ENCODE measurements around the gene ABCG5. TPM values are rescaled to one million over a fixed set of nuclear protein-coding genes. Genes with fewer than 3 reads are reported as not detected.

ABCG5 gene
- total and polyA plus RNA-seq, 2 of the 4 experiments (the other 2 are of a cell fraction): not detected

DNA sequence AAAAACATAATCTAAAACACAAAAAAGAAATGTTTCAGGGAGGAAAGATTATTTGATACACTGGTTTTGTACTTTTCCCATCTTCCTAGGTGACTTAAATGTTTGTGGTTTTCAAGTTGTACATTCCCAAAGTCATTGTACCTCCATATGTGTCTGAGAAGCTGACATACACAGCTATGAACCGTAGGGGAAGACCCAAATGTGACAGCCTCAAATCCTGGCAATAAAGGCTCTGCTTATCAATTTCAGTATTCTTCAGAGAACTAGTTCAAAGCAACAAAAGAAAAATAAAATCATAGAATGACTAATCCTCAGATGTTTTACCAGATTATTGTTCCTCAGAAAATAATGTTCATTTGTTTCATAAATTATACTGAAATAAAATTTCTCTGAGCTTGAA, 62.3 kb downstream of the ABCG5 start:
- no peaks in the 10 kb centered on the region for H3K27me3 ChIP-seq (ENCODE audit: control insufficient read depth, insufficient read depth, low read length)
- H3K56ac ChIP-seq (ENCODE audit: extremely low read depth, insufficient read depth, low read length): no peak overlapping the region
- ATAC-seq (ENCODE audit: low read depth) (no peak), DNase-seq (no peak)
- intact Hi-C loops (cut with micrococcal nuclease) (no loop called here), dilution Hi-C loops (cut with HindIII; ENCODE audit: low sequenced_read_pairs, unreplicated experiment) (no loop called here), in situ Hi-C loops (cut with MboI; ENCODE audit: low sequenced_read_pairs) (no loop called here)
- no CpG with 5 or more reads among the region's 1 CpG for WGBS, 2 experiments (ENCODE audit: extremely low coverage in 2 of 2, insufficient read length in 1 of 2)
- no peaks in the 10 kb centered on the region for H3K9me3 ChIP-seq (ENCODE audit: control insufficient read depth, insufficient read depth, low read length)
- H2AK5ac ChIP-seq (ENCODE audit: low read depth, low read length): no peak overlapping the region
- no peak overlapping the region for H3K4me2 ChIP-seq (ENCODE audit: low read depth, low read length)
- H4K8ac ChIP-seq (ENCODE audit: low read depth in 2 of 2, low read length in 2 of 2): no peak overlapping the region
- no peak overlapping the region for H2BK5ac ChIP-seq (ENCODE audit: low read depth, low read length, poor library complexity, severe bottlenecking)
- no peak overlapping the region for H3K18ac ChIP-seq (ENCODE audit: low read depth, low read length)
- peaks cover 2% of the 10 kb centered on the region for H3K4me1 ChIP-seq (ENCODE audit: control insufficient read depth, insufficient read depth, low read length)
- H3K36me3 ChIP-seq (ENCODE audit: control insufficient read depth, insufficient read depth, low read length): peaks cover 9% of the 10 kb centered on the region
- H3K23ac ChIP-seq (ENCODE audit: low read depth, low read length): no peak overlapping the region
- CTCF ChIA-PET: interaction anchor here (0.6 kb wide), 1 partner anchor 22 kb away, joined by 3 read pairs; no protein-coding TSS in a partner anchor
- no peak overlapping the region for H2BK120ac ChIP-seq (ENCODE audit: low read depth, low read length)
- POLR2A ChIA-PET (ENCODE audit: unreplicated experiment): no interaction called here
- no peak overlapping the region for H2AK9ac ChIP-seq (replicated peaks; ENCODE audit: low read depth, low read length, poor library complexity)
- no peaks in the 10 kb centered on the region for H4K20me1 ChIP-seq (ENCODE audit: insufficient read depth, low read length)
- no peak overlapping the region for H2AFZ ChIP-seq (replicated peaks; ENCODE audit: low read length, poor library complexity)
- TF ChIP-seq POLR2A (IDR thresholded peaks at IDR 0.05; ENCODE audit: low read depth, low read length) (no peak), MAZ (IDR thresholded peaks at IDR 0.05; ENCODE audit: borderline replicate concordance, low read depth, low read length) (no peak), FOS (IDR thresholded peaks at IDR 0.05; ENCODE audit: low read depth, low read length) (no peak), BHLHE40 (IDR thresholded peaks at IDR 0.05; ENCODE audit: low read depth, low read length) (no peak)
- no peak overlapping the region for H2BK15ac ChIP-seq (ENCODE audit: low read depth, low read length)
- H3K27ac ChIP-seq (ENCODE audit: insufficient read depth, low read length): no peak overlapping the region
- no peak overlapping the region for H4K5ac ChIP-seq (ENCODE audit: low read depth, low read length)
- no peak overlapping the region for H3K9ac ChIP-seq (ENCODE audit: low read depth, low read length)
- no peak overlapping the region for H3K4me3 ChIP-seq (ENCODE audit: insufficient read depth, low read depth, low read length)
- no peak overlapping the region for H3K4ac ChIP-seq (ENCODE audit: low read depth, low read length)
- H3K14ac ChIP-seq (replicated peaks; ENCODE audit: low read depth, low read length): no peak overlapping the region
- BruUV-seq (replicated peaks): no TSS peak
- no peak overlapping the region for H4K91ac ChIP-seq (ENCODE audit: insufficient read depth, low read depth, low read length)
- H3K79me1 ChIP-seq (ENCODE audit: low read depth in 1 of 2, low read length in 2 of 2): peaks cover 4 to 10% of the 10 kb centered on the region in 2 experiments; a peak in 3 of 4 replicates
- no peak overlapping the region for H2BK20ac ChIP-seq (ENCODE audit: low read depth, low read length)
- 0 out of 2 replicates have a peak, but pooled peaks cover 3% of the 10 kb centered on the region for H3K9me1 ChIP-seq (ENCODE audit: insufficient read depth, low read length)

Data from IMR-90 (cell line).